Skin of body (tissue), 2 donors: ENCODE measurements around the gene CDH4. TPM values are rescaled to one million over a fixed set of nuclear protein-coding genes. Genes with fewer than 3 reads are reported as not detected.

ENCODE experiments used
- DNase-seq: peaks from one replicate; lab custom pipeline; 2025; lab: John Stamatoyannopoulos, UW
- total RNA-seq: library from RNA; depleted of rRNA; stranded (reverse); fragments of >200 nt; gene quantifications from one replicate; pipeline ENCODE4 v1.2.3, GENCODE V29; 2014

The CDH4 gene
- total RNA-seq, 1 donor from 2014 or later, result 0.10 TPM

DNA sequence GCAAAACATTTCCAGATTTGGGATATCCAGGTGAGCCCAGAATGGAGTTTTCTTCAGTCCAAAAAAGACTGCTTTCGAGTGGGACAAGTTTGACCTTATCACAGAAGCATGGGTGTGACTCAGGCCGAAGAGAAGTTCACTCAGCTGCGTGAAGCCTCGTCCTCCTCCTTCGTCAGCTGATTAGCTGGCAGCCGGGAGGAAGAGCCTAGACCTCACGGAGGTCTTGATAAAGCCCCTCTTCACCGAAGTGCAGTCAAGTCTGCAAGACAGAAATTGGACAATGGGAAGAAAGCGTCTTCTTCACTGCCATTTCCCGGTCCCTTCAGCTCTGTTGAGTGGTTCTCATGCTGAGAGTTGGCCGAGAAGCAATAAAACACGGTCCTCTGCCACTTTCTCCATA is 449.7 kb downstream of the CDH4 start:
- no peak for DNase-seq

GRCh38 chr20:61702246-61702645 is 450.2 kb downstream of the CDH4 start:
- DNase-seq, result no peak

DNA sequence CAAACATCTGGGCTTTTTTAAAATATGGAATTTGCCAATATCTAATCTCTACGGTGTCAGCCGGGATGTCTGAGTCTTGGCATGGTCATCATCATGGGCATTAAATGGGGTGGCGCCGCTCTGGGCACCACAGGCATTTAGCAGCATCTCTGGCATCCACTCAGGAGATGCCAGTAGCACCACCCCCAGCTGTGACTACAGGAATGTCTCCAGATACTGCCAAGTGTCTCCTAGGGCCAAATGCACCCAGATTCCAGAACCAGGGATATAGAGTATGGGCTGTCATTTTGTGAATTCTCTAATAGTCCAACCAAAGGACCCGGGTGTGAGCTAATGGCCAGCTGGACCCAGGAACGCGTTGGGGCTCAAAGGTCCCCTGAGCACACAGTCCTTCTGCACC is 452.6 kb downstream of the CDH4 start:
- no peak for DNase-seq

DNA sequence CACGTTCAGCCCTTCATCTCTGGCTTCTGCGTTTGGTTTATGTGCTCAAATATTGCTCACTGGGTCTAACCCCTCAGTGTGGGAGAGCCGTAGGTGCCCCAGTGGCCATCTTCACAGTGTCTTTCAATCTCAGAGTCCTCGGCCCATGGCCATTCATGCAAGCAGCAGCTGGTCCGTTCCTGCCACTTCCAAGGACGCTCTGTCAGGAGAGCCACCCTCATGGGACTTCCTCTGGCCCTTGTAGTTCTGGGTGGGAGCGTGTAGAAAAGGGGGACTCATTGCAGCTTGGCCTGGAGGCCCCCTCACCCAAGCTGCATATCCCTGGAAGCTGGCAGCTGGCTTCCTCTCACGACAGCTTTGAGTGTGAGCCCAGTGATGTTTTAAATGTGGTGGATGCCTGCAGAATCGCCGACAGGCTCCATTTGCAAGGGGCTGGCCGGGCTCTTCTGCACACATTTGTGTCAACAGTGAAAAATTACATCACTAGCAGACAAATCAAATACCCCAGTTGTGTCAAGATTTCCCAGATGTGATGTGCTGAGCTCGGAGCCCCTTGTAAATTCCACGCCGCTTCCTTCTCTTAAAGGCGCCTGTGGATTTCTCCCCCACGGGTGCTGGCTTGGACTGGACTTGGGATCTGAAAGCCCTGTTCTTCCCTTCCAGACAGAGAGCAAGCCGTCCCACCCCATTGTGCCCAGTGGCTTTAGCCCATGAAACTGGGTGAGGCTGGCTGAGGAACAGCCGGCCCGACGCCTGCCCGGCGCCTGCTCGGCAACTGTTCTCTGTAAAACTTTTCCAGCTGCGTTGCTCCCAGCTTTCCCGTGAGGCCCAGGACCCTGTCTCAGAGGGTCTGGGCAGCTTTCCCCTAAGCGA is 453.6 kb downstream of the CDH4 start:
- peak; percentile 49 for DNase-seq

DNA sequence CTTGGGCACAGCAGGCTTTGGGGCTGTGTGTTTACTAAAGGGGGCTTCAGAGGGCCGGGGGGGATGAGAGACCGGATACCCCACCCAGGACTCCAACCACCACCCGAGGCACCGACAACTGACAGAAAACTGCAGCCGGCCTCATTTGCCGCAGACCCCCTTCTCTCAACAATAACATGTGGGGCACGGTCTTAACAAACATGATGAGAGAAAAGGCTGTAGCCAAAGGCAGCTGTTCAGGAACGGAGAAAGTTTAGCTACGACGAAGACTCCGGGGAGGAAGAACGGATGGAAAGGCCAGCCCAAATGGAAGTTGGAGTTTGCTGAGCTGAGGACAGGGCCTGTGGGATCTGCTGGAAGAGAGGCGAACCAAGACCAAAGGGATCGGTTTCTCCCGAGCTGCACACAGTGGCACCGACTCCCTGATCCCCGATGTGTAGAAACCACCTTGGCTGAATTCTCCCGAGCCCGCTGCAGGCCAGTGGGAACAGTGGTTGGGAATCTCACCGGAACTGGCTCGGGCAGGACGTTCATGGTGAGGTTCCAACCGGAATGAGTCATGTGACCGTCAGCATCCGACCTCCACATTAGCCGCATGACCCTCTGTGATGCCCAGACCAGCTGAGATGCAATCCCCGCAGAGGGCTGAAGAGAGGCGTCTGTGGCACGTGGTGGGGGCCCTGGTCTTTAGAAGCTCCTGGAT is 454.3 kb downstream of the CDH4 start:
- DNase-seq, result no peak

DNA sequence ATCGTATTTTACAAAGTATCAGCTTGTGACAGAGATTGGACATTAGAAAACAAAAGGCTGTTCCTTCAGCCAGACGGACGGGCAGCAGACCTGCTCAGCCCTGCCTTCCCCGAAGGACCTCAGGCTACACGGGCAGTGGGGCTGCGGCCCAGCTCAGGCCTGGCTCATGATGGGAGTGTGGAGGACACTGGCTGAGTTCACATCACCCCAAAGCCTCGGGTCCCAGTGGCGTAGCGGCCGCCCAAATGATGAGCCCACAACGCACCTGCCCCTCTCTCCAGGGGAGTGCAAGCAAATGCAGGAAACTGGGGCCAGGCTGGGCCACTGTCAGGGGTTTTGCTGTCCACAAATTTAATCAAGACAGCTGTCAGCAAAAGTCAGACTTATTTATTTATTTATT is 456.8 kb downstream of the CDH4 start:
- no peak for DNase-seq

GRCh38 chr20:61710108-61710507 is 458.0 kb downstream of the CDH4 start:
- DNase-seq, result no peak

DNA sequence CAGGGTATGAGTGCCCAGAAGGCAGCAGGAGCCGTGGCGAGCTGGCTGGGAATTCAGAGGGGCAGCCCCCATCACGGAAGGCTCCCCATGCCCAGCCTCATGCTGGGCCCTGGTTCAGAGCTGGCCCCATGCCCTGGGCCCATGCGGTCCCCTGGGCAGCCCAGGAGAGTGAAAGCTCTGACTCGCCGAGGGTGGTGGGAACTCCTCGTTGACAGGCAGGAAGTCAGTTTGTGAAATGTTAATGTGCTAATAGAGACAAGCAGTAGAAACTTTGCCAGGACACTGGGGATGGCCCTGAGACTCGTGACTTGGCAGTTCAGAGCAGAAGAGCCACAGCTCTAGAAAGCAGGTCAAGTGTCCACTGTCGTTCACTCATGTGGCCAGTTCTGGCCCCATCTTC is 460.6 kb downstream of the CDH4 start:
- no peak for DNase-seq

DNA sequence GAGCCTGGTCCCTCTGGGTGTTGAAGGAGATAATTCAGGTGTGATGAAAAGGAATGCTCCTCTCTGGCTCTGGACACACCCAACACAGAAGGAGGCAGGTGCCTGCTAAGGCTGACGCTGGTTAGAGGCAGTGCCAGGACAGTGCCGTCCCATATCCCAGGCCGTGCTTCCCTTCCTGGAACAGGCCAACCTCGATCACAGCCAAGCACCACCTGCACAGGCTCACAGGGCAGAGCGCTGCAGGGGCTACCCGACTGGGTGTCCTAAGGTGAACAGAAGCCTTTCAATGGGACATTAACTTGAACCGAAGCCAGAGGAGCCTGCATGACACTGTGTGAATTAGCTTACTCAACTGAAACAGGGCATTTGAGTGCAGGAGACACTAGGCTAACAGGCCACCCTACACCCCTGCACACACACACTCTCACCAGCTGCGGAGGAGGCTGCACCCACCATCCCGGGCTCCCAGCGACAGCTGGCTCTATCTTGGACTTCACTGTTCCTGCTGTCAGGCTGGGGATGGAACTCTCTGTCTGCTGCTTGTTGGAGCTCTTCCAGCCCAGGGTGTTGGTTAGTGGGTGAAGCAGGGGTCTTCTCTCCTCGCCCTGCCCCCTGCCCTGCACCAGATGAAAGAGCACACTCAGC is 466.4 kb downstream of the CDH4 start:
- no peak for DNase-seq

- no peak for DNase-seq
Measured at GRCh38 chr20:61719691-61720347, 467.8 kb downstream of the CDH4 start.

- no peak for DNase-seq
Measured at GRCh38 chr20:61720348-61720696, 468.3 kb downstream of the CDH4 start.

GRCh38 chr20:61722146-61722678 is 470.2 kb downstream of the CDH4 start:
- DNase-seq, result no peak

DNA sequence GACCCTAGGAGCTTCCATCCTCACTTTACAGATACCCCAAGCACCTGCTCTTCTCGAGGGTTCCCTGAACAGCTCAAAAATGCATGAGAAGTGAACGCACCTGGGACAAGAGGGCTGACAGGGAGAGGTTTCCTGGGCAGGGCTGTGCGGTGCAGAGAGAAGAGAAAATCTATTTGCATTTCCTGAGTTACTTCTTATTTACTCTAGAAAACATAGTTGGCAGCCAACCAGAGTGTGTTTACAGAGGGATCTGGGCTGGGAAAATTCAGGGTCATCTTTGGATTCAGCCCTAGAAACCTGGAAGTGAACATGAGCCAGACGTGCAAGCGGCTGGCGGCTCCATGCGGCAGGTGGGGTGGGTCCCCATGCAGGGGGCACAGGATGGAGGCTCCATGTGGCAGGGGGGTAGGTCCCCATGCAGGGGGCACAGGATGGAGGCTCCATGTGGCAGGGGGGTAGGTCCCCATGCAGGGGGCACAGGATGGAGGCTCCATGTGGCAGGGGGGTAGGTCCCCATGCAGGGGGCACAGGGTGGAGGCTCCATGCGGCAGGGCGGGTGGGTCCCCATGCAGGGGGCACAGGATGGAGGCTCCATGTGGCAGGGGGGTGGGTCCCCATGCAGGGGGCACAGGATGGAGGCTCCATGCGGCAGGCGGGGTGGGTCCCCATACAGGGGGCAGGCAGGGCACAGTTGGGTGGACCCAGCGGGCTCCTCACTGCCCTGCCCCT is 471.6 kb downstream of the CDH4 start:
- DNase-seq, result no peak

GRCh38 chr20:61724376-61724775 is 472.3 kb downstream of the CDH4 start:
- DNase-seq, result no peak

GRCh38 chr20:61725145-61725544 is 473.1 kb downstream of the CDH4 start:
- no peak for DNase-seq

- no peak for DNase-seq
Measured at GRCh38 chr20:61725966-61726365, 473.9 kb downstream of the CDH4 start.

- no peak for DNase-seq
Measured at GRCh38 chr20:61726979-61727378, 474.9 kb downstream of the CDH4 start.

GRCh38 chr20:61727761-61728160 is 475.7 kb downstream of the CDH4 start:
- DNase-seq, result no peak

- DNase-seq, result no peak
Measured at GRCh38 chr20:61728326-61728725, 476.3 kb downstream of the CDH4 start.

DNA sequence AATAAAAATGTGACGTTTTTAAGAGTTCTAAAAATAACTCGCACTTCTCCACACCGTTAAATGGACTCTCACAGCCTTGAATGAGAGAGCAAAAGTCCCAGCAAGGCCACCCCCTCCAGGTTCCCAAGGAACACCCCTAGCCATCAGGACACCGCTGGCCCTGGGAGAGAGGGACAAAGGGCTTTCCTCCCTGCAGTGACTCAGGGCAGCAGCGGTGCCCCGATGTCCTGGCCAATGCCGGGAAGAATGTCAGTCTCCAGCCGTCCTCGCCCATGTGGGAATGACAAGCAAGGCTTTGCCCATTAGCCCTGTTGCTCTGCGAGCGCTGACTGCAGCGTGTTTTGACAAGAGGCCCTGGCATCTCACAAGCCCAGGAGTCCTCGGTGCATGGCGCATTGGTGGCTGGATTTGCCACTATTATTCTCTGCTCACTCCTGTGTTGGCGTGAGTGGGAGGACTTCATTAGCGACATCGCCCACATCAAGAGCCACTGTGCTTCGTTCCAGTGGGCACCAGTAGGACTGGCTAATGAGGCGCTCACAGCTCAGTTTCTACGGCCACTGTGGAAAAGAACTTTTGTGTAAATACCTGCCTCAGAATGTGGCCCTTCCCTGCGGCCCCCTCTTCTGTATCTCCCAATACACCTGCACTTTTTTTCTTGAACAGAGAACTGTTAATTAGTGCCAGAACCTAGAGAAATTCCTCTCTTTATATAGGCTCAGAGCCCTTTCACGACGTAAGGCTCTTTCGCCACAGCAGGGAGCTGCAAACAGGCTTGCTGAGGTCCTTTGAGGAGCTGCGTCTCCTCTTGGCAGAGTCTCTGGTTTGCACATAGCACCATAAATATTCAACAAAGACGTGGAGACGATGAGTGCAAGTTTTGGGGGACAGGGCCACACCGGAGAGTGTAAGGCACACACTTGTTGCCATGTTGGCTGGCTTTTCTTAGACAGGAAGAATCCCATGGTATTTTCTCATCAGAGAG is 477.0 kb downstream of the CDH4 start:
- no peak for DNase-seq
